HG02938 (cell line): ENCODE measurements around the gene KCNJ5.

Experiments used
- ATAC-seq: cut with Tn5 transposase; IDR thresholded peaks from one replicate; pipeline ENCODE4 v1.9.1; 2021; ENCODE audit warnings: mild to moderate bottlenecking, moderate library complexity; ENCODE audit not compliant: unreplicated experiment

KCNJ5 gene

DNA sequence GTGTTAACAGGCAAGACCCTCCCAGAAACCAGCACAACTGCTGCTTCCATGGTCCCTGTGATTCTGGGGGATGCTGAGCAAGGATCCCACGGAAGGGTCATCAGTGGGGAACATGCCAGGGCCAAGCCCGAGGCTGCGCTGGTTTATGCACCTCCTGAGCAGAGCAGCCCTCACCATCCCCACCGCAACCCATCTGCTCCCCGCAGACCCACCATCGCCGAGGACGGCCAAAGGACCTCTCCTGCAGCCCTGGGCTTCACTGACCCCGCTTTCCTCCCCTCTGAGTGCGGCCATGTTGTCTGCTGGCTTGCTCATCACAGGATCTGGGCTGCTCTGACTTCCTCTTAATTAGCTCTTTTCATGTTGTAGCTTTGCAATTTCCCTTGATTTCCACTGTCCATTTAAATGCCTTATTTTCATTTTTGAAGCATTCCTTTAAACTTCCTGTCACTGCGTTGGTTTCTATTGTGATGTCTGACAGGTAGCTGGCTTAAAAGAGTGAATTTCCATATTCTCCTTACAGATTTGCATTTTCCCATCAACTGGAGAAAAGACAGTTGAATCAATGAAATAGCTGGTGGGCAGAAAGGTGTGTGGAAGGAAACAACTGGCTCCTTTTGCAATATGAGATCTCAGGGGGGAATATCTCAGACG lies 36.7 kb downstream of the KCNJ5 start:
- ATAC-seq, result no peak

GRCh38 chr11:128928400-128928799 lies 37.2 kb downstream of the KCNJ5 start:
- ATAC-seq, result peak; percentile 98

GRCh38 chr11:128929468-128929867 lies 38.3 kb downstream of the KCNJ5 start:
- no peak for ATAC-seq

- ATAC-seq, result no peak
Measured at GRCh38 chr11:128929991-128930390, 38.8 kb downstream of the KCNJ5 start.

DNA sequence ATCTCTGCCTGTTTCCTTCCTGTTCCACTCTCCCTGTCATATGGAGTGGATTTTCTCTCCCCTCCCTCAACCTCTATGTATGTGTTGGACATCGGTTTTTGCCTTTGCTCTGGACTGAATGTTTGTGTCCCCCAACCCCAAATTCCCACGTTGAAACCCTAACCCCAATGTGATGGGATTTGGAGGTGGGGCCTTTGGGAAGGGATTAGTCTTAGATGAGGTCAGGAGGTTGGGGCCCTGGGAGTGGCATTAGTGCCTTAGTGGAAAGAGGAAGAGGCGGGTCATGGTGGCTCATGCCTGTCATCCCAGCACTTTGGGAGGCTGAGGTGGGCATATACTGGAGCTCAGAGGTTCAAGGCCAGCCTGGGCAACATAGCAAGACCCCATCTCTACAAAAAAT lies 39.9 kb downstream of the KCNJ5 start:
- ATAC-seq, result no peak

DNA sequence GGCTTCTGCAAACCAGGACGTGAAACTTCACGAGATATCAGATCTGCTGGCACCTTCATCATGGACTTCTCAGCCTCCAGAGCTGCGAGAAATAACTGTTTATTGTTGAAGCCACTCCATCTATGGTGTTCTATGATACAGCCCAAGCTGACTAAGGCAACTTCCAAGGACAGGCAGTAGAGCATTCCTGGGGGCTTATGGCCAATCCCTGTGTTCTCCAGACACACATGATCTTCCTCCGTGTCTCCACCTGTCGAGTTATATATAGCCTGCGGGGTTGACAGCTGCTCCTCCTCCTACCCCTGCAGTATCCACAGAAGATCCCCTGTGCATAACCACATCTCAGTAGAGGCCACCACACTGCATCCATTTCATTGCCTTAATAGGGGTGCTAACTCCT lies 40.5 kb downstream of the KCNJ5 start:
- ATAC-seq, result no peak

- no peak for ATAC-seq
Measured at GRCh38 chr11:128933481-128934178, 42.5 kb downstream of the KCNJ5 start.

- no peak for ATAC-seq
Measured at GRCh38 chr11:128934351-128934750, 43.2 kb downstream of the KCNJ5 start.

- no peak for ATAC-seq
Measured at GRCh38 chr11:128934926-128935325, 43.8 kb downstream of the KCNJ5 start.

GRCh38 chr11:128936606-128937251 lies 45.6 kb downstream of the KCNJ5 start:
- ATAC-seq, result no peak

DNA sequence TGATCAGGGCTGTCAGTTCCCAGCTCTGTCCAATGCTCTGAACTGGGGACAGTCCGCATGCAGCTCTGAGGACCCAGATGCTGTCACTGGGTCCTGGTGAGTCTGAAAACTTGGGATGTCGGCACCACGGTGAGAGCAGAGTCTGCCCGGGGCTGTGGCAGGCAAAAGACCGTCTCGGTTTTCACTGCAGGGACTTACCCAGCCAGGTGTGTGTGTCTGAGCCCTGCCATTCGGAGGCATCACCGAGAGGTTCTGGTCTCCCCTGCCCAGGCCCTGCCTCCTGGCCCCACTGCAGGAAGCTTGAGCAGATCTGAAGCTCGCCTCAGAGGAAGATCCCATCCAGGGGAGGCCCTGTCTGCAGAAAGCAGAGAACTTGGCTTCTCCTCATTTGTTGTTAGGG lies 46.3 kb downstream of the KCNJ5 start:
- no peak for ATAC-seq

DNA sequence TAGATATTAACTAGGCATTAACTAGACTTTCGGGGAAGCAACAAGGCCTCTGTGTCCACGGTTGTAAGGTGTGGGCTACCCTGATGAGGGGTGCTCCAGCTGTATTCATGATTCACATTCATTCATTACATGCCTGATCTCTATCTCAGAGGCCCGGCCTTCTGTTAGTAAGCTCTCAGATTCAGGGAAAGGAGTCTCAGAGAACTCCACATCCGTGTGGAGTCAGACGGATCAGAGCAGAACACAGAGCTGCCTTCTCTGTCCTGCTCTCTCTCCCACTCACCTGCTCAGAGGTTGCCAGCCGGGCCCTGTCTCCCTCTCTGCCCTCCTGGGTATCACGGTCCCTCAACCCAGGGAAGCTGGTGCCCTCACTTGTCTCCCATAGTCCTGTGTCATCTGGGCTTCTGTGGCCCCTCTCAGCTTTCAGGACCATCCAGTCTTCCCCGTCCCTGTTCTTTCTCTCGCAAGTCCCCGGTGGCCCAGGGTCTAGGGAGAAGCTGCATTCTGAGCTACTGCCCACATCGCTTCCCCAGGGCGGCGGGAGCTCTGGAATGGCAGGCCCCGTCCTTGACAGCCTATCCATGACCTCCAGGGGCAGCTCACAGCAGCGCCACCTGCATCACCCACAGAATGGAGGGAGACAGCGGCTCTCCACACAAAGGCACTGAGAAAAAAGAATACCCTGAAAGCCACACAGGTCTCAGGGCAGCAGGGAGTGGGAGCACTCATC lies 47.2 kb downstream of the KCNJ5 start:
- ATAC-seq, result no peak

DNA sequence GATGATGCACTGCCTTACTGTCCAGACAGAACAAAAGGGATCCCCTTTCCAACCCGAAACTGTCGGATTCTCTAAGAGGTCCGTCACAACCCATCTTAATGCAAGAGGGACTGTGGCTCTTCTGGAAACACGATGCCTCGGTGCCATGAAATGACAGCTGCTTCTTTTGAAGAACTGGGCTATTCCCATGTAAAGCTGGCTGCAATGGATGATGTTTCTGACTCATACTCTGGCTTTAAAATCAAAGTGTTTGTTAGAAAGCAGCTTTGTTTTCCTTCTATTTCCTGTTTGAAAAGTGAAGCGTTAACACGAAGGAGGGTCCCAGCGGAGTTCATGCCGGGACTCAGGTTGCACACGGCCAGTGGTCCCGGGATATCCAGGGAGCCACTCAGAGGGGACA lies 48.4 kb downstream of the KCNJ5 start:
- ATAC-seq, result no peak

GRCh38 chr11:128940156-128940555 lies 49.0 kb downstream of the KCNJ5 start:
- no peak for ATAC-seq

GRCh38 chr11:128940603-128941002 lies 49.4 kb downstream of the KCNJ5 start:
- no peak for ATAC-seq

DNA sequence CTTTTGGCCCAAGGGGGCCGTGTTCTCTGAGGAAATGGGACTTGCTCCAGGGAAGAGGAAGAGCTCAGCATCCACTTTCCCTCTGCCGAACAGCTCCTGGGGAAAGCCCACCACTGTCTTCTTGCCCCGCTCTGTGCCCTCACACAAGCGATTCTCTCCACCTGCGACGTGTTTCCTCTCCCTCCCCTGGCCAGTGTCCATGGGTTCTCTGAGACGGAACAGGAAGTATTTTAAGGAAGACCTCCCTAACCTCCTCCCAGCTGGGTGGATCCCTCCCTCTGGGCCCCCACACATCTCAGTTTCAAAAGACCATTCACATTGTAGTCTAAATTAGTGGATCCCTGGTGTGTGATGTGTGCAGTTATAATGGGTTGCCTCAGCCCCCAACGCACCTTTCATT lies 50.0 kb downstream of the KCNJ5 start:
- no peak for ATAC-seq

DNA sequence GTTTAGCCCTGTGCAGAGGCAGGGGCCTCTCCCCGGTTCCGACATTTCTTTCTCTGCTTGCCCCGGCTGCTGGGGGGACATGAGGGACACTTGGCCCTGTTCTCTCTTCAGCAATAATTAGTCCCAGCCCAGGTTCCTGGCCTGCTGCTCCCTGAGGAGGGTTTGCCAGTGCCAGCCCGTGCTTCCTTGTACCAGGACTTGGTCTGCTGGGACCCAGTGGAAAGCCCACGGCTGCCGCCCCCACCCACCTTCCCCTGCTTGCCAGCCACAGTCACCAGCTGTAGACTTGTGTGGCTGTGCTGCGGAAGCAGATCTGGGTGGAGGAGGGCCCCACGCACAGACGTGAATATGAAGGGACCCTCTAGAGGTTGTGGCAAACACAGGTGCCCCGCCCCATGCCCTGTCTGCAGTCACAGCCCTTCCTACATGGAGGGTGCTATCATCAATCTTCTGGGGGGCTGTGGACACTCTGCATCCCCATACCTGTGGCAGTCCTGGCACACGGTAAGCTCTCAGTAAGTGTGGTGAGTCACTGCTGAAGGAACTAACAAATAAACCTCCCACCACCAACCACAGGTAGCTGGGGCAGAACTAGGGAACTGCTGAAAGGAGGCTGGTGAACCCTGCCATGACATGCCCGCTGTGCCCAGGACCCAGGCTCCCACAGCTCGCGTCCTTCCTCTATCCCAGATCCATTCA lies 50.6 kb downstream of the KCNJ5 start:
- ATAC-seq, result no peak

DNA sequence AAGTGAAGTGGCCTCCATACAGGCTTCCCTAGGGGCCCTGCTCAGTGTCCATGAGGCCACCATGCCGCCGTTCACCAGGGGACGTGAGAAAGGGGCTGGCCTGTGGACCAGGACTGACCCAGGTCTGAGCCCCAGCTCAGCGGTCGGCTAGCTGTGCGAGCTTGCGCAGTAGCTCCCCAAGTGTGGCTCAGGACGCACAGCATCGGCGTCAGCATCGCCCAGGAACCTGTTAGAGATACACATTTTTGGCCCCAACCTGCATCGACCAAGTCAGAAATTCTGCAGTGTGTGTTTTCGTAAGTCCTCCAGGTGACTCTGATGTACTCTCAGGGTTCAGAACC lies 51.1 kb downstream of the KCNJ5 start:
- ATAC-seq, result no peak

DNA sequence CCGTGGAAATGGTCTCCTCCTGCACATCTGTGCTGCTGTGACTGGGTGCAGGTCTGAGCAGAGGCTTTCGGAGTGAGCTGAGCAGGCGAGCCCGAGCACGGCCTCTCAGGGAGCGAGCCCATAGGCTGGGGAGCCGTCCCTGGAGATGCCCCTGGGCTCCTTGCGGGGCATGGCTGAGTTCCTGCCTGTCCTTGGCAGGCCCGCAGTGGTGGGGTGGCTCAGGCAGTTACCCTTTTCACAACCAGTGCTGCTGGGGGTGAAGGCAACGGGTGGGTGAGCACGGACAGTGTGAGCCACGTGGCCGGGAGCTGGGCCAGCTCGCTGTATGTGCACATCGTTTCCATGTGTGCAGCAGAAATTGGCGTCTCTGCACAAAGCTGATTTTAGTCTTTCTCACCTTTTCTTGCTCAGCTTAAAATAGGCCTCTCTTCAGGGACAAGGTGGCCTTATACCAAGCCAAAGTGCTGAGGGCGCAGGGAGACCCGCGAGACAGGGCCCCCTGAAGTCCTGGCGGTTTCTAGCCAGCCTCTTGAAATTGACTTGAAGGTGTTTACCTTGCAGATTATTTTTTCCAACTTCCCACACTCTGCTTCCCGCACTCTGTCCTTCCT lies 51.8 kb downstream of the KCNJ5 start, which contains the start of gene TP53AIP1:
Gene TP53AIP1 (minus strand): TSS at position 55 of the 611 bp plus-strand sequence. CDS start 5,053 bp downstream, outside the sequence.
- ATAC-seq, result no peak

DNA sequence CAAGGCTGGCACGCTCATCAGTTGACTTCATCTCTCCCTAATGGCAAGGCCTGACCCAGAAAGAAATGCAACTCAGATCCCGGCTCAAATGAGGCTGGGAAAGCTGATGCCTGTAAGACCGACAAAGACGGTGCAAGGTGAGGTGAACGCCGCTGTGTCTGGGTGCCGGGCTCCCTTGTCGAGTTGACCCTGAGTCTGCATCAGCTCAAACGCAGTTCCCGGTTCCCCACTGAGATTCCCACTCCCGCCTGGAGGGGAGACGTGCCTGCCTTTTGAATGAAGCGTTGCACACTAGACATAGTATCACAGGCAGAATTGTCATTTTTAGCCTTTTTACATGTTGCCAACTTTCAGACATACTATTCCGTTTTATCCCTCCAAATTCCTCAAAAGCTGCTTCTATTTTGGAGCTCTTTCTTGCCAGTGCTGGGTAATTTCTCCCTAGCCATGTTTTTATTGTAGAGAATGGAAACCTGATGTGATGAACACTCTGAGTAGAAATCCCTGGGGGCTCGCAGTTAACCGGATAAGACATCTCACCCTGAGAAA lies 52.3 kb downstream of the KCNJ5 start:
- ATAC-seq, result no peak
